Mesendoderm (in vitro differentiated cells): ENCODE results near the gene NRM.
"Not testable (repeated sequence)": the region's sequence is repeated elsewhere in the genome, so short reads cannot be mapped to it uniquely, and the experiment has no call there.

Experiments used
- DNase-seq: peaks from one replicate; pipeline ENCODE4 v3.0.0; 2013
- H2AK5ac ChIP-seq: 2 replicates; pipeline ENCODE4 v1.6.1; 2013; ENCODE audit warnings: low read length, inconsistent platforms
- H2BK120ac ChIP-seq: 2 replicates; pipeline ENCODE4 v1.6.1; 2013; ENCODE audit warnings: low read depth, mild to moderate bottlenecking, low read length, moderate library complexity, mixed read lengths
- H2BK15ac ChIP-seq: replicated peaks from 2 replicates; pipeline ENCODE4 v1.6.1; 2013; ENCODE audit warnings: low read depth, mild to moderate bottlenecking, moderate library complexity
- H2BK5ac ChIP-seq: 2 replicates; pipeline ENCODE4 v1.6.1; 2013; ENCODE audit warnings: low read length, inconsistent platforms
- H3K18ac ChIP-seq: 2 replicates; pipeline ENCODE4 v1.6.1; 2013; ENCODE audit warnings: mild to moderate bottlenecking, low read length, mixed read lengths
- H3K23ac ChIP-seq: one replicate; pipeline ENCODE4 v1.6.1; 2013; ENCODE audit warnings: low read length
- H3K27ac ChIP-seq: 2 replicates; pipeline ENCODE4 v1.5.1; 2013; ENCODE audit warnings: low read depth, mild to moderate bottlenecking, inconsistent platforms, low read length, moderate library complexity
- H3K27me3 ChIP-seq: 2 replicates; pipeline ENCODE4 v1.6.1; 2013; ENCODE audit warnings: low read length, control low read depth, mild to moderate bottlenecking, inconsistent platforms; ENCODE audit not compliant: insufficient read depth, poor library complexity
- H3K36me3 ChIP-seq: 2 replicates; pipeline ENCODE4 v1.6.1; 2013; ENCODE audit warnings: low read length, inconsistent platforms; ENCODE audit not compliant: control insufficient read depth, insufficient read depth
- H3K4ac ChIP-seq: one replicate; pipeline ENCODE4 v1.6.1; 2013; ENCODE audit warnings: low read depth, mild to moderate bottlenecking, low read length, moderate library complexity
- H3K4me1 ChIP-seq: 2 replicates; pipeline ENCODE4 v1.6.1; 2013; ENCODE audit warnings: low read depth, low read length, inconsistent platforms; ENCODE audit not compliant: control insufficient read depth
- H3K4me2 ChIP-seq: 2 replicates; pipeline ENCODE4 v1.6.1; 2013; ENCODE audit warnings: low read length
- H3K4me3 ChIP-seq: 2 replicates; pipeline ENCODE4 v1.5.1; 2013; ENCODE audit warnings: mild to moderate bottlenecking, low read length
- H3K56ac ChIP-seq: one replicate; pipeline ENCODE4 v1.6.1; 2013; ENCODE audit warnings: low read length
- H3K79me1 ChIP-seq: 2 replicates; pipeline ENCODE4 v1.6.1; 2013; ENCODE audit warnings: low read length, inconsistent platforms
- H3K79me2 ChIP-seq: 2 replicates; pipeline ENCODE4 v1.6.1; 2013; ENCODE audit warnings: mild to moderate bottlenecking, low read length; ENCODE audit not compliant: control insufficient read depth, insufficient read depth
- H3K9ac ChIP-seq: 2 replicates; pipeline ENCODE4 v1.6.1; 2013; ENCODE audit warnings: low read length, inconsistent platforms
- H4K5ac ChIP-seq: one replicate; pipeline ENCODE4 v1.6.1; 2013; ENCODE audit warnings: low read length
- H4K8ac ChIP-seq: one replicate; pipeline ENCODE4 v1.6.1; 2013; ENCODE audit warnings: low read depth, mild to moderate bottlenecking, control low read depth, low read length, moderate library complexity
- WGBS: extraction: QIAGEN DNeasy Blood & Tissue Kit; methylation state at CpG from one replicate; pipeline ENCODE4 v1.1.7; 2013; ENCODE audit warnings: low lambda C conversion rate, missing lambda C conversion rate; ENCODE audit not compliant: insufficient coverage; ENCODE audit errors: extremely low coverage; 5-methylcytosine and 5-hydroxymethylcytosine counted together

Gene NRM

GRCh38 chr6:30657922-30658321, 32.9 kb downstream of the NRM start:
- not testable (repeated sequence) for H2BK5ac ChIP-seq, H3K27ac ChIP-seq, H3K9ac ChIP-seq, H2BK120ac ChIP-seq, H2BK15ac ChIP-seq, H3K4me1 ChIP-seq, H3K79me2 ChIP-seq, H4K8ac ChIP-seq, H2AK5ac ChIP-seq, H3K4me2 ChIP-seq, H3K23ac ChIP-seq, H3K79me1 ChIP-seq, H3K4ac ChIP-seq, H3K18ac ChIP-seq, H4K5ac ChIP-seq, H3K27me3 ChIP-seq, H3K4me3 ChIP-seq, H3K56ac ChIP-seq, DNase-seq
- peaks cover 21% of the 10 kb centered on the region for H3K36me3 ChIP-seq
- no CpG with 5 or more reads among the region's 5 CpGs for WGBS

DNA sequence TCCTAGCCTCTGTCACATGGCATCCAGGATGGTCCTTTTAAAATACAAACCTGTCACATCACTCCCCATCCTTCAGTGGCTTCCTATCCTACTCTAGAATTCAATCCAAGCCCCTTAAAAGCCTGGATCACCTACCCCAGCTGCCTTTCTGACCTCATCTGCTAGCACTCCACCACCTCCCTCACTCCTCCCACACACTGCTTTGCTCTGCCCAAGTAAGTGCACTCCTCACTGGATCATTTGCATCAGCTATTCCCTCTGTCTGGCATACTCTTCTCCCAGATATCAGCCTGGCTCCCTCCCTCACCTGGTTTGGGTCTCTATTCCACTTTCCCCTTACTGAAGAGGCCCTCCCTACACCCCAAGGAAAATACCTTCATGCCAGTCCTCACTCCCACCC, 33.3 kb downstream of the NRM start:
- no peak overlapping the region for H2AK5ac ChIP-seq
- no peak for DNase-seq
- no peak overlapping the region for H3K4ac ChIP-seq
- no peak overlapping the region for H4K5ac ChIP-seq
- no peak overlapping the region for H4K8ac ChIP-seq
- no peak overlapping the region for H2BK120ac ChIP-seq
- no peak overlapping the region for H3K18ac ChIP-seq
- no peak overlapping the region for H2BK5ac ChIP-seq
- H3K4me3 ChIP-seq = no peak overlapping the region
- H3K56ac ChIP-seq = no peak overlapping the region
- H3K23ac ChIP-seq = no peak overlapping the region
- no peak overlapping the region for H3K9ac ChIP-seq
- no peaks in the 10 kb centered on the region for H3K4me1 ChIP-seq
- no peak overlapping the region for H3K4me2 ChIP-seq
- no peaks in the 10 kb centered on the region for H3K79me1 ChIP-seq
- no peak overlapping the region for H3K27ac ChIP-seq
- no peak overlapping the region for H2BK15ac ChIP-seq
- no peaks in the 10 kb centered on the region for H3K27me3 ChIP-seq
- no peaks in the 10 kb centered on the region for H3K79me2 ChIP-seq
- H3K36me3 ChIP-seq = peaks cover 25% of the 10 kb centered on the region

DNA sequence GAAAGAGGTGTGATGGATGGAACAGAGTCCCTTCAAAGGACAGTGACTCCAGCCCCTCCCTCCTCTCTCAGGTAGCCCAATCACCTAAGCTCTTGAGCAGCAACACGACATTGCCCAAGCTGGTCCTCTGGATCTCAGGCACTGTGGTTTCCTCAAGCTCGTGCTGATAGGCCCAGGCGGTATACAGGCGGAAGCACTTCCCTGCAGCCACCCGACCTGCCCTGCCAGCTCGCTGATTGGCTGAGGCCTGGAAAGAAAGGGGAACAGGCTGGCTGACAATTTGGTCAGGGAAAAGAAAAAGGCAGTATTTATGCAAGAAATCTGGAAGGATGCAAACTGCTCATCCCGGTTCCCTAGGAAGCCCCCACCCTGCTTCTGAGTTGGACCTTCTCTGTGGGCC, 34.3 kb downstream of the NRM start:
- Histone ChIP-seq H3K4me2 (no peak overlapping the region), H3K36me3 (peaks cover 26% of the 10 kb centered on the region), H3K4me1 (no peaks in the 10 kb centered on the region), H3K4me3 (no peak overlapping the region), H3K79me2 (no peaks in the 10 kb centered on the region), H3K9ac (no peak overlapping the region), H3K23ac (no peak overlapping the region), H2BK120ac (no peak overlapping the region), H3K4ac (no peak overlapping the region), H2AK5ac (no peak overlapping the region), H3K79me1 (no peaks in the 10 kb centered on the region), H3K56ac (no peak overlapping the region), H3K27me3 (no peaks in the 10 kb centered on the region), H2BK5ac (no peak overlapping the region), H2BK15ac (no peak overlapping the region), H4K5ac (no peak overlapping the region), H3K18ac (no peak overlapping the region), H3K27ac (no peak overlapping the region), H4K8ac (no peak overlapping the region)
- WGBS = no CpG with 5 or more reads among the region's 7 CpGs
- DNase-seq = no peak

GRCh38 chr6:30655743-30656094, 35.1 kb downstream of the NRM start:
- no peak for DNase-seq
- WGBS = no CpG with 5 or more reads among the region's 3 CpGs
- Histone ChIP-seq H3K27me3 (no peaks in the 10 kb centered on the region), H3K79me1 (no peaks in the 10 kb centered on the region), H3K4ac (no peak overlapping the region), H3K9ac (no peak overlapping the region), H2BK15ac (no peak overlapping the region), H4K8ac (no peak overlapping the region), H3K23ac (no peak overlapping the region), H2BK5ac (no peak overlapping the region), H2AK5ac (no peak overlapping the region), H3K4me2 (no peak overlapping the region), H3K18ac (no peak overlapping the region), H3K4me3 (no peak overlapping the region), H4K5ac (no peak overlapping the region), H3K4me1 (no peaks in the 10 kb centered on the region), H2BK120ac (no peak overlapping the region), H3K79me2 (no peaks in the 10 kb centered on the region), H3K36me3 (peaks cover 23% of the 10 kb centered on the region), H3K27ac (no peak overlapping the region), H3K56ac (no peak overlapping the region)

GRCh38 chr6:30654798-30655742, 35.7 kb downstream of the NRM start:
- H2BK120ac ChIP-seq = no peak overlapping the region
- DNase-seq = no peak
- H3K18ac ChIP-seq = no peak overlapping the region
- H3K4me3 ChIP-seq = no peak overlapping the region
- no peak overlapping the region for H2BK5ac ChIP-seq
- no peak overlapping the region for H3K4me2 ChIP-seq
- H4K5ac ChIP-seq = no peak overlapping the region
- no peaks in the 10 kb centered on the region for H3K27me3 ChIP-seq
- H2AK5ac ChIP-seq = no peak overlapping the region
- H4K8ac ChIP-seq = no peak overlapping the region
- H2BK15ac ChIP-seq = no peak overlapping the region
- no peak overlapping the region for H3K27ac ChIP-seq
- no peak overlapping the region for H3K23ac ChIP-seq
- H3K36me3 ChIP-seq = peaks cover 21% of the 10 kb centered on the region
- H3K56ac ChIP-seq = no peak overlapping the region
- no peaks in the 10 kb centered on the region for H3K79me1 ChIP-seq
- no peaks in the 10 kb centered on the region for H3K4me1 ChIP-seq
- no CpG with 5 or more reads among the region's 19 CpGs for WGBS
- no peak overlapping the region for H3K9ac ChIP-seq
- H3K79me2 ChIP-seq = no peaks in the 10 kb centered on the region
- no peak overlapping the region for H3K4ac ChIP-seq

GRCh38 chr6:30651143-30651542, 39.6 kb downstream of the NRM start:
- WGBS = no CpG with 5 or more reads among the region's 12 CpGs
- Histone ChIP-seq H3K9ac (no peak overlapping the region), H3K4me1 (no peaks in the 10 kb centered on the region), H4K8ac (no peak overlapping the region), H4K5ac (no peak overlapping the region), H3K79me1 (peaks cover 6% of the 10 kb centered on the region), H3K18ac (no peak overlapping the region), H2AK5ac (no peak overlapping the region), H3K36me3 (peaks cover 15% of the 10 kb centered on the region), H3K4ac (no peak overlapping the region), H3K79me2 (peaks cover 7% of the 10 kb centered on the region), H2BK5ac (no peak overlapping the region), H3K27ac (no peak overlapping the region), H2BK15ac (no peak overlapping the region), H3K23ac (no peak overlapping the region), H3K4me3 (no peak overlapping the region), H3K27me3 (no peaks in the 10 kb centered on the region), H3K56ac (no peak overlapping the region), H3K4me2 (no peak overlapping the region), H2BK120ac (no peak overlapping the region)
- no peak for DNase-seq
